ENCODE data around the gene SPTY2D1.

The SPTY2D1 gene

GRCh38 chr11:18564149-18564548, 70.0 kb downstream of the SPTY2D1 start:
- no peak for DNase-seq (ENCODE audit: low read depth)

GRCh38 chr11:18563090-18563730, 70.9 kb downstream of the SPTY2D1 start:
- no peak for DNase-seq (ENCODE audit: low read depth)
